ENCODE results near the gene MAPKAPK3.

DNA sequence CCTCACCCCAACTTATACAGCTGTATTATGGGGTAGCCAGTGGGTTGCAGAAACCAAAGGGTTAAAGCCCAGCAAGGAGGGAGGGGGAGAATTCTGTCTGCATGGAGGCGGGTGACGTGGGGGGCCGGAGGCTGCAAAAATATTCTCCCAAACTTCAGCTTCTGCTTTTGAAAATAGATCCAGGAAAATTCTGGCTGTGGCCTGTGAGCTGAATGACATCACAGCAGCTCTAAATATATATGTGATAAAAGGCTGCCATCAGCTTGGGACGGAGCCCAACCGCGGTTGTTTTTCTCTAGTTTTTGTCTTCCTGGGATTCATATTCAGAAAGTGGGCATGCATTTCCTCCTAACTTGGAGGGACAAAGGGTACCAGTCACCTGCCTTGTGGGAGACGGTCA lies 27.6 kb downstream of the MAPKAPK3 start:
- TF ChIP-seq POLR2A (IDR thresholded peaks at IDR 0.05; ENCODE audit: low read length) (no peak), GATA1 (IDR thresholded peaks at IDR 0.05; ENCODE audit: low read depth, low read length) (no peak)
